Panc1 (cell line): ENCODE data around the gene PKD1L1.
"Not testable (repeated sequence)": the region's sequence is repeated elsewhere in the genome, so short reads cannot be mapped to it uniquely, and the experiment has no call there.

Experiments used
- CTCF ChIP-seq: fragments of 450-650 bp; IDR thresholded peaks from 2 replicates; pipeline ENCODE4 v1.5.1; 2017; ENCODE audit warnings: mild to moderate bottlenecking
- POLR2AphosphoS5 ChIP-seq: IDR thresholded peaks from 2 replicates; pipeline ENCODE4 v1.6.1; 2012; ENCODE audit warnings: mild to moderate bottlenecking, low read depth, low read length, moderate library complexity
- SIN3A ChIP-seq: IDR thresholded peaks from 2 replicates; pipeline ENCODE4 v1.6.1; 2012; ENCODE audit warnings: low read depth, mild to moderate bottlenecking, low read length, moderate library complexity, borderline replicate concordance; ENCODE audit not compliant: insufficient read depth
- TCF7L2 ChIP-seq: IDR thresholded peaks from 2 replicates; pipeline ENCODE4 v1.6.1; 2011; ENCODE audit warnings: mild to moderate bottlenecking, low read depth, low read length, inconsistent platforms
- TF ChIP-seq, protein P1 (sequence below), 2 experiments: IDR thresholded peaks; 2 replicates each; pipeline ENCODE4 v1.6.1; 2011 to 2012; ENCODE audit warnings: low read depth in 2 of 2, control low read depth in 1 of 2, low read length in 1 of 2, mild to moderate bottlenecking in 1 of 2, moderate library complexity in 1 of 2; ENCODE audit not compliant: insufficient read depth in 1 of 2

- not testable (repeated sequence) for TF ChIP-seq CTCF, POLR2AphosphoS5, TCF7L2, SIN3A
- TF ChIP-seq, protein P1, sequence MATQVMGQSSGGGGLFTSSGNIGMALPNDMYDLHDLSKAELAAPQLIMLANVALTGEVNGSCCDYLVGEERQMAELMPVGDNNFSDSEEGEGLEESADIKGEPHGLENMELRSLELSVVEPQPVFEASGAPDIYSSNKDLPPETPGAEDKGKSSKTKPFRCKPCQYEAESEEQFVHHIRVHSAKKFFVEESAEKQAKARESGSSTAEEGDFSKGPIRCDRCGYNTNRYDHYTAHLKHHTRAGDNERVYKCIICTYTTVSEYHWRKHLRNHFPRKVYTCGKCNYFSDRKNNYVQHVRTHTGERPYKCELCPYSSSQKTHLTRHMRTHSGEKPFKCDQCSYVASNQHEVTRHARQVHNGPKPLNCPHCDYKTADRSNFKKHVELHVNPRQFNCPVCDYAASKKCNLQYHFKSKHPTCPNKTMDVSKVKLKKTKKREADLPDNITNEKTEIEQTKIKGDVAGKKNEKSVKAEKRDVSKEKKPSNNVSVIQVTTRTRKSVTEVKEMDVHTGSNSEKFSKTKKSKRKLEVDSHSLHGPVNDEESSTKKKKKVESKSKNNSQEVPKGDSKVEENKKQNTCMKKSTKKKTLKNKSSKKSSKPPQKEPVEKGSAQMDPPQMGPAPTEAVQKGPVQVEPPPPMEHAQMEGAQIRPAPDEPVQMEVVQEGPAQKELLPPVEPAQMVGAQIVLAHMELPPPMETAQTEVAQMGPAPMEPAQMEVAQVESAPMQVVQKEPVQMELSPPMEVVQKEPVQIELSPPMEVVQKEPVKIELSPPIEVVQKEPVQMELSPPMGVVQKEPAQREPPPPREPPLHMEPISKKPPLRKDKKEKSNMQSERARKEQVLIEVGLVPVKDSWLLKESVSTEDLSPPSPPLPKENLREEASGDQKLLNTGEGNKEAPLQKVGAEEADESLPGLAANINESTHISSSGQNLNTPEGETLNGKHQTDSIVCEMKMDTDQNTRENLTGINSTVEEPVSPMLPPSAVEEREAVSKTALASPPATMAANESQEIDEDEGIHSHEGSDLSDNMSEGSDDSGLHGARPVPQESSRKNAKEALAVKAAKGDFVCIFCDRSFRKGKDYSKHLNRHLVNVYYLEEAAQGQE (IDR thresholded peaks at IDR 0.05; ENCODE audit: insufficient read depth in 1 of 2, low read depth in 2 of 2, low read length in 1 of 2) = not testable (repeated sequence)
These were observed 155.1 kb downstream of the PKD1L1 start for GRCh38 chr7:47793186-47793585.
